Trophoblast cell (in vitro differentiated cells and primary cell): ENCODE results near the gene SORD.
"Not testable (repeated sequence)": the region's sequence is repeated elsewhere in the genome, so short reads cannot be mapped to it uniquely, and the experiment has no call there.

Experiments
- DNase-seq, 2 donors: peaks; one replicate each; pipeline ENCODE4 v3.0.0-alpha.2; 2016
- H2AFZ ChIP-seq: 2 replicates; pipeline ENCODE4 v1.6.1; 2013; ENCODE audit warnings: low read length, moderate library complexity, mild to moderate bottlenecking; ENCODE audit not compliant: insufficient read depth, poor library complexity
- H2AK5ac ChIP-seq: 2 replicates; pipeline ENCODE4 v1.6.1; 2013; ENCODE audit warnings: mild to moderate bottlenecking, low read length
- H2BK120ac ChIP-seq: 2 replicates; pipeline ENCODE4 v1.6.1; 2013; ENCODE audit warnings: low read length, mild to moderate bottlenecking, moderate library complexity; ENCODE audit not compliant: insufficient read depth, poor library complexity
- H2BK12ac ChIP-seq: 2 replicates; pipeline ENCODE4 v1.6.1; 2013; ENCODE audit warnings: mild to moderate bottlenecking, low read length, moderate library complexity
- H2BK5ac ChIP-seq: 2 replicates; pipeline ENCODE4 v1.6.1; 2013; ENCODE audit warnings: low read length, low read depth, moderate library complexity, mild to moderate bottlenecking; ENCODE audit not compliant: poor library complexity
- H3K14ac ChIP-seq: 2 replicates; pipeline ENCODE4 v1.6.1; 2013; ENCODE audit warnings: mild to moderate bottlenecking, low read length
- H3K18ac ChIP-seq: 2 replicates; pipeline ENCODE4 v1.6.1; 2013; ENCODE audit warnings: mild to moderate bottlenecking, low read length
- H3K23ac ChIP-seq: 2 replicates; pipeline ENCODE4 v1.6.1; 2013; ENCODE audit warnings: low read length
- H3K27ac ChIP-seq: 2 replicates; pipeline ENCODE4 v1.5.1; 2013; ENCODE audit warnings: low read depth, mild to moderate bottlenecking, inconsistent platforms, low read length, moderate library complexity
- H3K27me3 ChIP-seq: 2 replicates; pipeline ENCODE4 v1.6.1; 2013; ENCODE audit warnings: inconsistent platforms, mild to moderate bottlenecking, low read length, moderate library complexity; ENCODE audit not compliant: insufficient read depth
- H3K36me3 ChIP-seq, 2 experiments: 1 replicate in 1 of 2; 2 replicates in 1 of 2; pipeline ENCODE4 v1.6.1; 2013; ENCODE audit warnings: low read length in 2 of 2, mild to moderate bottlenecking in 2 of 2, moderate library complexity in 1 of 2; ENCODE audit not compliant: insufficient read depth in 2 of 2, control insufficient read depth in 1 of 2
- H3K4ac ChIP-seq: 2 replicates; pipeline ENCODE4 v1.6.1; 2013; ENCODE audit warnings: low read depth, mild to moderate bottlenecking, low read length, moderate library complexity
- H3K4me1 ChIP-seq, 2 experiments: 1 replicate in 1 of 2; 2 replicates in 1 of 2; pipeline ENCODE4 v1.6.1; 2013; ENCODE audit warnings: low read length in 2 of 2, mild to moderate bottlenecking in 2 of 2, moderate library complexity in 1 of 2; ENCODE audit not compliant: insufficient read depth in 2 of 2, control insufficient read depth in 1 of 2
- H3K4me2 ChIP-seq: 2 replicates; pipeline ENCODE4 v1.6.1; 2013; ENCODE audit warnings: inconsistent platforms, mild to moderate bottlenecking, low read length, moderate library complexity
- H3K4me3 ChIP-seq: 2 replicates; pipeline ENCODE4 v1.5.1; 2013; ENCODE audit warnings: mild to moderate bottlenecking, low read depth, low read length, inconsistent platforms
- H3K79me1 ChIP-seq: one replicate; pipeline ENCODE4 v1.6.1; 2013; ENCODE audit warnings: low read length
- H3K79me2 ChIP-seq: 2 replicates; pipeline ENCODE4 v1.6.1; 2013; ENCODE audit warnings: low read length, mild to moderate bottlenecking; ENCODE audit not compliant: control insufficient read depth, insufficient read depth, poor library complexity
- H3K9ac ChIP-seq: 2 replicates; pipeline ENCODE4 v1.6.1; 2013; ENCODE audit warnings: mild to moderate bottlenecking, low read length
- H3K9me3 ChIP-seq: 2 replicates; pipeline ENCODE4 v1.6.1; 2013; ENCODE audit warnings: low read depth, mild to moderate bottlenecking, control low read depth, inconsistent platforms, low read length; ENCODE audit not compliant: insufficient read depth
- H4K12ac ChIP-seq: 2 replicates; pipeline ENCODE4 v1.6.1; 2013; ENCODE audit warnings: low read depth, mild to moderate bottlenecking, low read length, moderate library complexity
- H4K8ac ChIP-seq: 2 replicates; pipeline ENCODE4 v1.6.1; 2013; ENCODE audit warnings: low read depth, mild to moderate bottlenecking, low read length, moderate library complexity
- H4K91ac ChIP-seq: one replicate; pipeline ENCODE4 v1.6.1; 2013; ENCODE audit warnings: low read depth, mild to moderate bottlenecking, low read length, moderate library complexity
- WGBS: extraction: QIAGEN DNeasy Blood & Tissue Kit; methylation state at CpG from one replicate; pipeline ENCODE4 v1.1.7; 2013; ENCODE audit warnings: missing lambda C conversion rate; ENCODE audit not compliant: insufficient read length, insufficient coverage; ENCODE audit errors: extremely low coverage; 5-methylcytosine and 5-hydroxymethylcytosine counted together

SORD gene

GRCh38 chr15:45075440-45076320 lies 52.7 kb downstream of the SORD start:
- not testable (repeated sequence) for H3K27me3 ChIP-seq, H2BK120ac ChIP-seq, H2BK5ac ChIP-seq, H3K4me1 ChIP-seq, H3K79me2 ChIP-seq, DNase-seq, H3K4me2 ChIP-seq, H2AK5ac ChIP-seq, H3K14ac ChIP-seq, H3K27ac ChIP-seq, H3K9me3 ChIP-seq, H3K4ac ChIP-seq, H4K12ac ChIP-seq, H4K91ac ChIP-seq, H3K9ac ChIP-seq, H3K4me3 ChIP-seq, H3K79me1 ChIP-seq, H3K36me3 ChIP-seq, H3K23ac ChIP-seq, H4K8ac ChIP-seq, H3K18ac ChIP-seq, H2BK12ac ChIP-seq, H2AFZ ChIP-seq
- WGBS = no CpG with 5 or more reads among the region's 9 CpGs

DNA sequence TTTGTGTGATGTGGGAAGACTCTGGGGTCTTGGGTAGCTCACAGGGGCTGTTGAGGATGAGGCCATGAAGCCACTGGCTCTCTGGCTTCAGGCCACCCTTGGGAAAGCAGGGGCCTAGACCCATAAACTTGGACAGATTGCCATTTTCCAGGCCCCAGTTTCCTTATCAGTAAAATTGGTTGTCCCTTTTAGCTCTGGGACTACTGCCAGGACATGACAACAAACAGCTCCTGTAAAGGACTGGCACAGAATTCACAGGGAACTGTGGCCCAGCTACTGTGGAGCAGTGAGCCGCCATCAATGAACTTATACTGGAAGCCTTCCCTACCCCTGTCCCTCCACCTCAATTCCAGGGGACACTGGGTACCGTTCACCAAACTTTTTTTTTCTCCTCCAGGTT lies 54.4 kb downstream of the SORD start:
- H2AK5ac ChIP-seq, H3K79me2 ChIP-seq, H2AFZ ChIP-seq, H3K27me3 ChIP-seq, H4K12ac ChIP-seq, H3K27ac ChIP-seq, H3K9me3 ChIP-seq, H3K18ac ChIP-seq, H3K4me1 ChIP-seq, H2BK5ac ChIP-seq, H3K4me2 ChIP-seq, H3K23ac ChIP-seq, H3K36me3 ChIP-seq, H3K79me1 ChIP-seq, H2BK120ac ChIP-seq, H3K4me3 ChIP-seq, H3K14ac ChIP-seq, DNase-seq, H2BK12ac ChIP-seq, H3K9ac ChIP-seq, H4K91ac ChIP-seq, H3K4ac ChIP-seq, H4K8ac ChIP-seq: not testable (repeated sequence)
- WGBS = no CpG with 5 or more reads among the region's 2 CpGs

GRCh38 chr15:45079201-45079600 lies 56.2 kb downstream of the SORD start:
- not testable (repeated sequence) for H3K4me2 ChIP-seq, H2AFZ ChIP-seq, H2AK5ac ChIP-seq, H2BK120ac ChIP-seq, DNase-seq, H3K4me1 ChIP-seq, H3K79me1 ChIP-seq, H3K27ac ChIP-seq, H4K12ac ChIP-seq, H3K9me3 ChIP-seq, H3K4me3 ChIP-seq, H3K23ac ChIP-seq, H3K14ac ChIP-seq, H4K8ac ChIP-seq, H3K4ac ChIP-seq, H3K27me3 ChIP-seq, H4K91ac ChIP-seq, H3K79me2 ChIP-seq, H2BK12ac ChIP-seq, H3K36me3 ChIP-seq, H2BK5ac ChIP-seq, H3K18ac ChIP-seq, H3K9ac ChIP-seq
- WGBS = no CpG with 5 or more reads among the region's 5 CpGs

- not testable (repeated sequence) for H4K91ac ChIP-seq, H3K9me3 ChIP-seq, H3K18ac ChIP-seq, H3K23ac ChIP-seq, H2BK12ac ChIP-seq, H3K79me2 ChIP-seq, H4K8ac ChIP-seq, H4K12ac ChIP-seq, H2BK120ac ChIP-seq, H3K36me3 ChIP-seq, H2BK5ac ChIP-seq, H3K4me3 ChIP-seq, H3K4ac ChIP-seq, H3K27me3 ChIP-seq, H3K14ac ChIP-seq, H3K9ac ChIP-seq, H3K79me1 ChIP-seq, H3K4me2 ChIP-seq, DNase-seq, H2AFZ ChIP-seq, H3K4me1 ChIP-seq, H3K27ac ChIP-seq, H2AK5ac ChIP-seq
- no CpG with 5 or more reads among the region's 5 CpGs for WGBS
These were observed 56.7 kb downstream of the SORD start for GRCh38 chr15:45079628-45080246.
